H1 (cell line): ENCODE data around the gene OSBPL3. TPM values are rescaled to one million over a fixed set of nuclear protein-coding genes. Genes with fewer than 3 reads are reported as not detected.

Experiments
- ATF3 ChIP-seq: IDR thresholded peaks from 2 replicates; pipeline ENCODE4 v1.6.1; 2011; ENCODE audit warnings: low read depth, mild to moderate bottlenecking, low read length; ENCODE audit not compliant: insufficient read depth
- CBX8 ChIP-seq: fragments of 300-800, 300-1000 bp; sonication (generic); IDR thresholded peaks from 2 replicates; pipeline ENCODE4 v1.7.1; 2016; ENCODE audit warnings: low read depth, low read length, borderline replicate concordance
- CHD1 ChIP-seq: IDR thresholded peaks from 2 replicates; pipeline ENCODE4 v1.6.1; 2012; ENCODE audit warnings: low read depth, low read length, improper control_type of control experiment
- FOSL1 ChIP-seq: IDR thresholded peaks from 2 replicates; pipeline ENCODE4 v1.6.1; 2011; ENCODE audit warnings: mild to moderate bottlenecking, low read depth, low read length, moderate library complexity; ENCODE audit not compliant: insufficient read depth
- POLR2AphosphoS5 ChIP-seq: IDR thresholded peaks from 2 replicates; pipeline ENCODE4 v1.6.1; 2011; ENCODE audit warnings: low read depth, low read length
- TAF7 ChIP-seq: optimal IDR thresholded peaks from 2 replicates; pipeline ENCODE3; 2011; ENCODE audit warnings: low read depth, mild to moderate bottlenecking, inconsistent platforms, low read length, moderate library complexity, borderline replicate concordance
- polyA plus RNA-seq, 7 experiments: library from polyadenylated mRNA; depleted of rRNA in 3 of 7; stranded (reverse) in 5 of 7; unstranded in 2 of 7; fragments of >200 nt in 5 of 7; fragments of 200-250 nt in 2 of 7; gene quantifications; 1 replicate in 5 of 7; 2 replicates in 1 of 7; 4 replicates in 1 of 7; pipeline versions ENCODE4 v1.2.1 to v1.2.3, GENCODE V29; 2011 to 2013; ENCODE audit warnings: missing spikeins in 2 of 7, mixed read lengths in 2 of 7
- total RNA-seq: library from RNA; stranded (reverse); fragmentation: NEBNext Ultra II Directional; extraction: Animal tissue kit (Norgen Biotek cat#: 25700); gene quantifications from 2 replicates; pipeline ENCODE4 v1.2.1, GENCODE V29; 2021
- TF ChIP-seq, protein P1 (sequence below): fragments of 300-600 bp; sonication (generic); IDR thresholded peaks from 2 replicates; pipeline ENCODE4 v1.7.1; 2012; ENCODE audit warnings: low read length, moderate library complexity, mild to moderate bottlenecking, inconsistent platforms; ENCODE audit not compliant: insufficient replicate concordance
- TF ChIP-seq, protein P2 (sequence below): IDR thresholded peaks from 2 replicates; pipeline ENCODE4 v1.6.1; 2012; ENCODE audit warnings: inconsistent platforms
- TF ChIP-seq, protein P3 (sequence below): IDR thresholded peaks from 2 replicates; pipeline ENCODE4 v1.6.1; 2012; ENCODE audit warnings: inconsistent platforms

The OSBPL3 gene
- total and polyA plus RNA-seq, 2 of the 8 experiments (the other 6 are each of a cell fraction or from before 2014, with no cell fraction given), result 2.8 to 13.9 TPM

DNA sequence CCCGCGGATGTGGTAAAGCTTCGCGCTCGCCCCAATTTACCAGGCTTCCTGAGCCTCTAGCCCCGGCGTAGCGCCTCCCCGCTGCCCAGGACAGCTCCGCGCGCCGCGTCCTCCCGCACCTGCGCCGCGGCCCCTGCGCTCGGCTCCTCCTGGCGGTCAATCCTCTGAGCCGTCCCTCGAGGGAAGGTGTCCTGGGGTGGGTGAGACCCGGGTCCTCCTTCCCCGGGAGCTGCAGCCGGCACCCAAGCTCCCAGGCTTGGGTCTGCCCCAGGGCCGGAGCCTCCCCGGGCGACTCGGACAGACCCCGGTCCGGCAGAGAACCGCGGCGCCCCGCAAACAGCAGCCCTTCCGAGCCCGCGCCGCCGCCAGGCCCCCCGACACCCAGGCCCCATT lies 512 bp downstream of the OSBPL3 start (continued):
- TF ChIP-seq, protein P1, sequence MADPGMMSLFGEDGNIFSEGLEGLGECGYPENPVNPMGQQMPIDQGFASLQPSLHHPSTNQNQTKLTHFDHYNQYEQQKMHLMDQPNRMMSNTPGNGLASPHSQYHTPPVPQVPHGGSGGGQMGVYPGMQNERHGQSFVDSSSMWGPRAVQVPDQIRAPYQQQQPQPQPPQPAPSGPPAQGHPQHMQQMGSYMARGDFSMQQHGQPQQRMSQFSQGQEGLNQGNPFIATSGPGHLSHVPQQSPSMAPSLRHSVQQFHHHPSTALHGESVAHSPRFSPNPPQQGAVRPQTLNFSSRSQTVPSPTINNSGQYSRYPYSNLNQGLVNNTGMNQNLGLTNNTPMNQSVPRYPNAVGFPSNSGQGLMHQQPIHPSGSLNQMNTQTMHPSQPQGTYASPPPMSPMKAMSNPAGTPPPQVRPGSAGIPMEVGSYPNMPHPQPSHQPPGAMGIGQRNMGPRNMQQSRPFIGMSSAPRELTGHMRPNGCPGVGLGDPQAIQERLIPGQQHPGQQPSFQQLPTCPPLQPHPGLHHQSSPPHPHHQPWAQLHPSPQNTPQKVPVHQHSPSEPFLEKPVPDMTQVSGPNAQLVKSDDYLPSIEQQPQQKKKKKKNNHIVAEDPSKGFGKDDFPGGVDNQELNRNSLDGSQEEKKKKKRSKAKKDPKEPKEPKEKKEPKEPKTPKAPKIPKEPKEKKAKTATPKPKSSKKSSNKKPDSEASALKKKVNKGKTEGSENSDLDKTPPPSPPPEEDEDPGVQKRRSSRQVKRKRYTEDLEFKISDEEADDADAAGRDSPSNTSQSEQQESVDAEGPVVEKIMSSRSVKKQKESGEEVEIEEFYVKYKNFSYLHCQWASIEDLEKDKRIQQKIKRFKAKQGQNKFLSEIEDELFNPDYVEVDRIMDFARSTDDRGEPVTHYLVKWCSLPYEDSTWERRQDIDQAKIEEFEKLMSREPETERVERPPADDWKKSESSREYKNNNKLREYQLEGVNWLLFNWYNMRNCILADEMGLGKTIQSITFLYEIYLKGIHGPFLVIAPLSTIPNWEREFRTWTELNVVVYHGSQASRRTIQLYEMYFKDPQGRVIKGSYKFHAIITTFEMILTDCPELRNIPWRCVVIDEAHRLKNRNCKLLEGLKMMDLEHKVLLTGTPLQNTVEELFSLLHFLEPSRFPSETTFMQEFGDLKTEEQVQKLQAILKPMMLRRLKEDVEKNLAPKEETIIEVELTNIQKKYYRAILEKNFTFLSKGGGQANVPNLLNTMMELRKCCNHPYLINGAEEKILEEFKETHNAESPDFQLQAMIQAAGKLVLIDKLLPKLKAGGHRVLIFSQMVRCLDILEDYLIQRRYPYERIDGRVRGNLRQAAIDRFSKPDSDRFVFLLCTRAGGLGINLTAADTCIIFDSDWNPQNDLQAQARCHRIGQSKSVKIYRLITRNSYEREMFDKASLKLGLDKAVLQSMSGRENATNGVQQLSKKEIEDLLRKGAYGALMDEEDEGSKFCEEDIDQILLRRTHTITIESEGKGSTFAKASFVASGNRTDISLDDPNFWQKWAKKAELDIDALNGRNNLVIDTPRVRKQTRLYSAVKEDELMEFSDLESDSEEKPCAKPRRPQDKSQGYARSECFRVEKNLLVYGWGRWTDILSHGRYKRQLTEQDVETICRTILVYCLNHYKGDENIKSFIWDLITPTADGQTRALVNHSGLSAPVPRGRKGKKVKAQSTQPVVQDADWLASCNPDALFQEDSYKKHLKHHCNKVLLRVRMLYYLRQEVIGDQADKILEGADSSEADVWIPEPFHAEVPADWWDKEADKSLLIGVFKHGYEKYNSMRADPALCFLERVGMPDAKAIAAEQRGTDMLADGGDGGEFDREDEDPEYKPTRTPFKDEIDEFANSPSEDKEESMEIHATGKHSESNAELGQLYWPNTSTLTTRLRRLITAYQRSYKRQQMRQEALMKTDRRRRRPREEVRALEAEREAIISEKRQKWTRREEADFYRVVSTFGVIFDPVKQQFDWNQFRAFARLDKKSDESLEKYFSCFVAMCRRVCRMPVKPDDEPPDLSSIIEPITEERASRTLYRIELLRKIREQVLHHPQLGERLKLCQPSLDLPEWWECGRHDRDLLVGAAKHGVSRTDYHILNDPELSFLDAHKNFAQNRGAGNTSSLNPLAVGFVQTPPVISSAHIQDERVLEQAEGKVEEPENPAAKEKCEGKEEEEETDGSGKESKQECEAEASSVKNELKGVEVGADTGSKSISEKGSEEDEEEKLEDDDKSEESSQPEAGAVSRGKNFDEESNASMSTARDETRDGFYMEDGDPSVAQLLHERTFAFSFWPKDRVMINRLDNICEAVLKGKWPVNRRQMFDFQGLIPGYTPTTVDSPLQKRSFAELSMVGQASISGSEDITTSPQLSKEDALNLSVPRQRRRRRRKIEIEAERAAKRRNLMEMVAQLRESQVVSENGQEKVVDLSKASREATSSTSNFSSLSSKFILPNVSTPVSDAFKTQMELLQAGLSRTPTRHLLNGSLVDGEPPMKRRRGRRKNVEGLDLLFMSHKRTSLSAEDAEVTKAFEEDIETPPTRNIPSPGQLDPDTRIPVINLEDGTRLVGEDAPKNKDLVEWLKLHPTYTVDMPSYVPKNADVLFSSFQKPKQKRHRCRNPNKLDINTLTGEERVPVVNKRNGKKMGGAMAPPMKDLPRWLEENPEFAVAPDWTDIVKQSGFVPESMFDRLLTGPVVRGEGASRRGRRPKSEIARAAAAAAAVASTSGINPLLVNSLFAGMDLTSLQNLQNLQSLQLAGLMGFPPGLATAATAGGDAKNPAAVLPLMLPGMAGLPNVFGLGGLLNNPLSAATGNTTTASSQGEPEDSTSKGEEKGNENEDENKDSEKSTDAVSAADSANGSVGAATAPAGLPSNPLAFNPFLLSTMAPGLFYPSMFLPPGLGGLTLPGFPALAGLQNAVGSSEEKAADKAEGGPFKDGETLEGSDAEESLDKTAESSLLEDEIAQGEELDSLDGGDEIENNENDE, result no peak
- TF ChIP-seq POLR2AphosphoS5 (no peak), TAF7 (peak; percentile 86), ATF3 (no peak), CBX8 (no peak), CHD1 (no peak), FOSL1 (no peak)
- TF ChIP-seq, protein P2, sequence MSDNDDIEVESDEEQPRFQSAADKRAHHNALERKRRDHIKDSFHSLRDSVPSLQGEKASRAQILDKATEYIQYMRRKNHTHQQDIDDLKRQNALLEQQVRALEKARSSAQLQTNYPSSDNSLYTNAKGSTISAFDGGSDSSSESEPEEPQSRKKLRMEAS, result no peak
- TF ChIP-seq, protein P3, sequence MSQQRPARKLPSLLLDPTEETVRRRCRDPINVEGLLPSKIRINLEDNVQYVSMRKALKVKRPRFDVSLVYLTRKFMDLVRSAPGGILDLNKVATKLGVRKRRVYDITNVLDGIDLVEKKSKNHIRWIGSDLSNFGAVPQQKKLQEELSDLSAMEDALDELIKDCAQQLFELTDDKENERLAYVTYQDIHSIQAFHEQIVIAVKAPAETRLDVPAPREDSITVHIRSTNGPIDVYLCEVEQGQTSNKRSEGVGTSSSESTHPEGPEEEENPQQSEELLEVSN, result no peak; the same call in 1 of the 2 replicates
